Skeletal muscle tissue (tissue), 4 donors: ENCODE measurements around the gene PDE4D. TPM values are rescaled to one million over a fixed set of nuclear protein-coding genes. Genes with fewer than 3 reads are reported as not detected.

ENCODE experiments used
- H3K27ac ChIP-seq: one replicate; pipeline ENCODE4 v1.7.0; 2013; ENCODE audit warnings: mild to moderate bottlenecking, low read depth, low read length, inconsistent platforms
- H3K27me3 ChIP-seq, 3 donors: one replicate each; pipeline ENCODE4 v1.7.0; 2013; ENCODE audit warnings: low read length in 3 of 3; ENCODE audit not compliant: control insufficient read depth in 3 of 3, insufficient read depth in 3 of 3
- H3K36me3 ChIP-seq, 3 donors: one replicate each; pipeline ENCODE4 v1.7.0; 2013; ENCODE audit warnings: low read length in 3 of 3; ENCODE audit not compliant: control insufficient read depth in 3 of 3, insufficient read depth in 3 of 3
- H3K4me1 ChIP-seq, 3 donors: one replicate each; pipeline ENCODE4 v1.7.0; 2013; ENCODE audit warnings: low read length in 3 of 3, mild to moderate bottlenecking in 3 of 3; ENCODE audit not compliant: control insufficient read depth in 3 of 3, insufficient read depth in 3 of 3
- H3K4me3 ChIP-seq, 3 donors: one replicate each; pipeline ENCODE4 v1.7.0; 2013; ENCODE audit warnings: low read length in 3 of 3
- H3K9ac ChIP-seq, 3 donors: one replicate each; pipeline ENCODE4 v1.7.0; 2013; ENCODE audit warnings: low read length in 3 of 3, mild to moderate bottlenecking in 3 of 3, moderate library complexity in 2 of 3, low read depth in 1 of 3
- H3K9me3 ChIP-seq, 3 donors: one replicate each; pipeline ENCODE4 v1.7.0; 2013; ENCODE audit warnings: low read length in 3 of 3; ENCODE audit not compliant: control insufficient read depth in 3 of 3
- total RNA-seq: library from RNA; depleted of rRNA; stranded (reverse); fragments of >200 nt; gene quantifications from one replicate; pipeline ENCODE4 v1.2.3, GENCODE V29; 2014
- donor health status: Osteomylitis.

The PDE4D gene
- total RNA-seq, 1 donor from 2014 or later, result 59.0 TPM

DNA sequence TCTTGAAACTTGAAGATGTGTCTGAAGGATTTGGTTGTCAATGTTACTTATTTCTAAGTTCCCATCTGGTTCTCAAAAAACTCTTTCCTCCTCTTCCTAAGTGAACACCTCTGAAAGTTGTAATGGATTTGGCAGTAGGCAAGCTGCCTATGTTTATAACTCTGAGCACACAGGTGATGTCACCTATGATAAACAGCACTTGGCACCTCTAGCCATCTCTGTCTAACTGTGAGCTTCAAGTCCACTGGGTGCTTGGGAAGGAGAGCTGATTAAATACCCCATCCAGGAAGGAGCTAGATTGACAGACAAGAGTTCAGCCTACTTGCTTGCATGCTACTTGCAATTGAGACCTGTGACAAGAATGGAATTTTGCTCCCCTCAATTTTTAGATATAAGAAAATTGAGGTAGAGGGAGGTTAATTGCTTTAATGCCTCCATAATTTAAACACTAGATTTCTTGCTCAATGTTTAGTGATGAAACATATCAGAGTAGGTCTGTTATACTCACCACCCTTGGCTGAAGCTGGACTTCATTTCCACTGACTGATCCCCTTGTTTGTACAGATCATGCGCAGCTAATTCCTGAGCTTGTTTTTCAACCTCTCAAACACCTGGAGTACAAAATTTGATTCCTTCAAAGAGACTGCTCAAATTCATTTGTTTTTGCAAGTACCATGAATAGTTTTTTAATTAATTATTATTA is 49.9 kb downstream of the PDE4D start:
- Histone ChIP-seq H3K9me3 (no peaks in the 10 kb centered on the region), H3K9ac (no peak overlapping the region), H3K27me3 (peaks cover 0 to 6% (median 0%) of the 10 kb centered on the region in 3 donors), H3K27ac (no peak overlapping the region), H3K4me1 (no peaks in the 10 kb centered on the region), H3K36me3 (no peaks in the 10 kb centered on the region), H3K4me3 (no peak overlapping the region)

DNA sequence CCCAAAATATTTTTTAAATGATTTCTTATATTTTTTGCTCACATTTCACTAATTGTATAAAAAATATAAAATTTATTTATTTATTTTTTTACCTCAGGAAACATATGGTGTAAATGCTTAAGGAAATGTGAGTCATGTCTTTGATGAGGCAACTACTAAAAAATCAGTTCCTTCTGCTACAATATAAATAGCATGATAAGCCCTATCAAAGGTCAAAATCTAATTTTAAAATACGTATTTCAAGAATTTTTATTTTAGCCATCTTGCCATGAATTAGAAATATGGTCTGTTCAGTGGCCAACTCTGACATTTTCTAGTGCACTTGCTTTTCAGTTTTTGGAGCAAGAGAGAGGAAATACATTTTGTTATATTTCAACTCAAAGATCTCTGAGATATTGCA is 50.5 kb downstream of the PDE4D start:
- Histone ChIP-seq H3K4me1 (no peaks in the 10 kb centered on the region), H3K9me3 (no peaks in the 10 kb centered on the region), H3K9ac (no peak overlapping the region), H3K4me3 (no peak overlapping the region), H3K27me3 (peaks cover 0 to 6% (median 0%) of the 10 kb centered on the region in 3 donors), H3K27ac (no peak overlapping the region), H3K36me3 (no peaks in the 10 kb centered on the region)

DNA sequence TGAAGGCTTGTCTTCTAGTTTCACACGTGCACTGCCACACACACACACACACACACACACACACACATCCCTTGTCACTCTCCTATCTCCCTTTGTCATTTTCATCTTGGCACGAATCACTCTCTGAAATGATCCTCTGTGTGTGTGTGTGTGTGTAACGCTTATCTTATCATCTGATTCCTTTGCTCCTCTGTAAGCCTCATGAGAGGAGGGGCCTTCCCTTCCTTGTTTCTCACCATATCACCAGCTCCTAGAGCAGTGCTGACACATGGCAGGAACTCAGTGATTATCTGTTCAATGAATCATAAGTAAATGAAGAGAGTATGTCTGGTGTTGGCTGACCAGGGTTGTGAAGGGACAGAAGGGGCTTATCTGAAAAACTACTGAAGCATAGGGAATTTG is 53.3 kb downstream of the PDE4D start:
- H3K27me3 ChIP-seq, result peaks cover 0 to 6% (median 0%) of the 10 kb centered on the region in 3 donors
- no peak overlapping the region for H3K9ac ChIP-seq
- H3K4me1 ChIP-seq, result no peaks in the 10 kb centered on the region
- H3K27ac ChIP-seq, result no peak overlapping the region
- H3K36me3 ChIP-seq, result no peaks in the 10 kb centered on the region
- H3K9me3 ChIP-seq, result no peaks in the 10 kb centered on the region
- no peak overlapping the region for H3K4me3 ChIP-seq

DNA sequence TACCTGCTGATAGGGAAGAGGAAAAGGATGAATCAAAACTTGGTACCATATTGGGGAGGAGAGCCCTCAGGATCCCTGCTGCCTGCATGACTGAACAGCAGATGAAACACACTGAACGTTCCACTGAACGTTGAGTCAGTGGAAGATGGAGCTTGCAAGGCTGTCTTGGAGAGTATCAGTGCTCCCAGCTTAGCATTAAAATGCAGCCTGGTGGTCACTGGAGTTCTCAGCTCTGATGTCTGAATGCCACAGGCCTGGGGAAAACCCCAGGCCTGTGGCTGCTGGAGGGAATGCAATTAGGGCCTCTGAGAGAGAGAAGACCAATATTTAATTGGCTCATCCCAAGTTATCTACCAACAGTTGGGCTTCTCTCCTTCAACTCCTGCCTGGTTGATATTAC is 54.5 kb downstream of the PDE4D start:
- Histone ChIP-seq H3K4me1 (no peaks in the 10 kb centered on the region), H3K4me3 (no peak overlapping the region), H3K9me3 (no peaks in the 10 kb centered on the region), H3K9ac (no peak overlapping the region), H3K27ac (no peak overlapping the region), H3K27me3 (peaks cover 0 to 6% (median 0%) of the 10 kb centered on the region in 3 donors), H3K36me3 (no peaks in the 10 kb centered on the region)

DNA sequence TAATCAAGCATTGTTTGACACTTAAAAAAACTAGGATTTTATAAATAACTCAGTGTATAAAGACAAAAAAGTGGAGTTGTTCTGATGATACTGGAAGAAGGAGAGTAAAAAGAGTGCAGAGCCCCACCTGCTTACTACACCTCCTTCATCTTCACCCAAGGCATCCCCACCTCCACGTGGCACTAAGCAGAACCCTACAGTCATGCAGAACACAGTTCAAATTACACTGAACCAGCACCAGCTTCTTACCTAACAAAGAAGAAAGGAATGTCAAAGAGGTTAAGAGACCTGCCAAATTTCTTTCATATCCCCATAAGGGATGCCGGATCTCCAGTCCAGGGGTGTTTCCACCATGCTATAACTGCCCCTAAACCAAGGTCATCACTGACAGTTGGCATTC is 55.5 kb downstream of the PDE4D start:
- peaks cover 0 to 3% (median 0%) of the 10 kb centered on the region in 3 donors for H3K27me3 ChIP-seq
- no peaks in the 10 kb centered on the region for H3K9me3 ChIP-seq
- no peaks in the 10 kb centered on the region for H3K4me1 ChIP-seq
- no peak overlapping the region for H3K9ac ChIP-seq
- H3K4me3 ChIP-seq, result no peak overlapping the region
- no peaks in the 10 kb centered on the region for H3K36me3 ChIP-seq
- no peak overlapping the region for H3K27ac ChIP-seq

- H3K9me3 ChIP-seq, result no peaks in the 10 kb centered on the region
- H3K9ac ChIP-seq, result no peak overlapping the region
- H3K36me3 ChIP-seq, result no peaks in the 10 kb centered on the region
- H3K27ac ChIP-seq, result no peak overlapping the region
- H3K27me3 ChIP-seq, result peaks cover 0 to 3% (median 0%) of the 10 kb centered on the region in 3 donors
- no peak overlapping the region for H3K4me3 ChIP-seq
- no peaks in the 10 kb centered on the region for H3K4me1 ChIP-seq
These were observed 56.5 kb downstream of the PDE4D start for GRCh38 chr5:59837071-59837470.

GRCh38 chr5:59835800-59836199 is 57.7 kb downstream of the PDE4D start:
- H3K36me3 ChIP-seq, result no peaks in the 10 kb centered on the region

GRCh38 chr5:59833448-59833847 is 60.1 kb downstream of the PDE4D start:
- Histone ChIP-seq H3K4me1 (no peaks in the 10 kb centered on the region), H3K9me3 (no peaks in the 10 kb centered on the region), H3K27me3 (no peaks in the 10 kb centered on the region), H3K9ac (no peak overlapping the region), H3K4me3 (no peak overlapping the region), H3K27ac (no peak overlapping the region), H3K36me3 (no peaks in the 10 kb centered on the region)

More at GRCh38 chr5:59835800-59836199, 57.7 kb downstream of the PDE4D start:
- no peaks in the 10 kb centered on the region for H3K4me1 ChIP-seq
- H3K27ac ChIP-seq, result no peak overlapping the region
- H3K9me3 ChIP-seq, result no peaks in the 10 kb centered on the region
- H3K4me3 ChIP-seq, result no peak overlapping the region
- H3K27me3 ChIP-seq, result no peaks in the 10 kb centered on the region
- no peak overlapping the region for H3K9ac ChIP-seq

GRCh38 chr5:59832577-59833301 is 60.8 kb downstream of the PDE4D start:
- H3K27me3 ChIP-seq, result no peaks in the 10 kb centered on the region
- H3K36me3 ChIP-seq, result no peaks in the 10 kb centered on the region
- H3K27ac ChIP-seq, result no peak overlapping the region
- no peaks in the 10 kb centered on the region for H3K4me1 ChIP-seq
- no peaks in the 10 kb centered on the region for H3K9me3 ChIP-seq
- no peak overlapping the region for H3K9ac ChIP-seq
- no peak overlapping the region for H3K4me3 ChIP-seq

DNA sequence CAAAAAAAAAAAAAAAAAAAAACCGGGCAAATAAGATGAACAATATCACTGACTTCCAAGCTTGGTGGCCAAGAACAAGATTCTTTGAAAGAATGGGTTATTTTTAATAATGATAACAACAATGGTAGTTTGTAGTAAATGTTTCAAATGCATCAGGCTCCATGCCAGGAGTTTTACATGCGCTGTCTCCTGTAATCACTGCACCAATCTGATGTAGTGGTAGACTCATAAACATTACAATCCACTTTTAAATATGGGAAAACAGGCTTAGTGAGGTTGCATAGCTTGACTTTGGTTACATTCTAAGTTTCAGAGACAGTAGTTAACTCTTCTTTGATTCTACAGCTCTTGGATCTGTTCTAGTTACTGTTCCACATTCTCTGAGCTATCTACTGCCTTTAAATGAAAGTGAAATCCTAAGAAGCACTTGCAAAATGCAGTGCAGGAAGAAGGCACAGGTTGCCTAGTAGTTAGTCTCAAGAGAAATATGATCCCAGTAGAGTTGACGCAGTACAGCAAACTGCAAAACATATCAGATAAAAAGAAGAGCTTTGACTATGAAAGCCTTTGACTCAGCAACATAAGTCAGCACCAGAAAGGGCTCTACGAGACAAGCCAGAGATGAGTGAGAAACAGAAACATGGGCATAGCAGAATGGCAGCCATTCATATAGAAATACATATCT is 62.1 kb downstream of the PDE4D start:
- H3K27me3 ChIP-seq, result no peaks in the 10 kb centered on the region
- H3K4me1 ChIP-seq, result no peaks in the 10 kb centered on the region
- H3K9me3 ChIP-seq, result no peaks in the 10 kb centered on the region
- H3K36me3 ChIP-seq, result no peaks in the 10 kb centered on the region
- H3K9ac ChIP-seq, result no peak overlapping the region
- H3K4me3 ChIP-seq, result no peak overlapping the region
- H3K27ac ChIP-seq, result no peak overlapping the region
